SU-DHL-6 (cell line): ENCODE measurements around the gene SOBP.
A peak's percentile ranks its signal among the peaks of the same experiment; 100 is the strongest.

ENCODE experiments used
- H2AFZ ChIP-seq: fragments of 200-600 bp; sonication (generic); 2 replicates; pipeline ENCODE4 v1.6.1; 2014; ENCODE audit warnings: low read depth, mild to moderate bottlenecking, moderate library complexity, mixed read lengths, antibody characterized with exemption, low read length; ENCODE audit not compliant: severe bottlenecking
- H3F3A ChIP-seq: fragments of 200-600 bp; shearing (Covaris generic); 2 replicates; pipeline ENCODE4 v1.6.0; 2016; ENCODE audit warnings: antibody characterized with exemption, mild to moderate bottlenecking; ENCODE audit not compliant: insufficient read depth
- H3K27ac ChIP-seq: fragments of 200-600 bp; sonication (generic); 2 replicates; pipeline ENCODE4 v1.5.1; 2016; ENCODE audit warnings: low read depth, mild to moderate bottlenecking, low read length, moderate library complexity, mixed read lengths
- H3K27me3 ChIP-seq: fragments of 200-600 bp; sonication (generic), shearing (Covaris generic); 2 replicates; pipeline ENCODE4 v1.6.0; 2014; ENCODE audit warnings: mild to moderate bottlenecking, low read length
- H3K36me3 ChIP-seq: fragments of 200-600 bp; sonication (generic); 2 replicates; pipeline ENCODE4 v1.6.1; 2014; ENCODE audit warnings: mild to moderate bottlenecking, low read length, mixed read lengths
- H3K4me2 ChIP-seq: fragments of 300-600, 200-600 bp; shearing (Covaris generic), sonication (generic); 2 replicates; pipeline ENCODE4 v1.6.0; 2014; ENCODE audit warnings: low read length, low read depth, mild to moderate bottlenecking; ENCODE audit not compliant: poor library complexity, severe bottlenecking
- H3K4me3 ChIP-seq: fragments of 200-600 bp; sonication (generic); 2 replicates; pipeline ENCODE4 v1.5.1; 2014; ENCODE audit warnings: antibody characterized with exemption, low read length, mild to moderate bottlenecking, mixed read lengths; ENCODE audit not compliant: insufficient read depth, poor library complexity, severe bottlenecking
- H3K79me2 ChIP-seq: fragments of 200-600 bp; sonication (generic); 2 replicates; pipeline ENCODE4 v1.6.1; 2014; ENCODE audit warnings: mild to moderate bottlenecking, low read length, moderate library complexity; ENCODE audit not compliant: insufficient read depth
- H3K9ac ChIP-seq: fragments of 200-600 bp; sonication (generic); 2 replicates; pipeline ENCODE4 v1.7.0; 2014; ENCODE audit warnings: mild to moderate bottlenecking, low read length
- H3K9me2 ChIP-seq: fragments of 200-600 bp; sonication (generic); replicated peaks from 2 replicates; pipeline ENCODE4 v1.6.1; 2014; ENCODE audit warnings: low read length; ENCODE audit not compliant: insufficient read depth
- H3K9me3 ChIP-seq: fragments of 200-600 bp; sonication (generic); 2 replicates; pipeline ENCODE4 v1.6.1; 2014; ENCODE audit warnings: low read length, mixed read lengths; ENCODE audit not compliant: insufficient read depth
- H4K20me1 ChIP-seq: fragments of 200-600 bp; sonication (generic); 2 replicates; pipeline ENCODE4 v1.6.1; 2014; ENCODE audit warnings: low read depth, mild to moderate bottlenecking, antibody characterized with exemption, low read length, moderate library complexity, mixed read lengths
- EZH2phosphoT487 ChIP-seq: fragments of 200-600 bp; sonication (generic), shearing (Covaris generic); conservative IDR thresholded peaks from 2 replicates; pipeline ENCODE4 v1.6.1; 2018; ENCODE audit warnings: mild to moderate bottlenecking, antibody characterized with exemption, low read length, moderate library complexity, mixed read lengths
- TF ChIP-seq, protein P1 (sequence below): fragments of 200-600 bp; sonication (generic); IDR thresholded peaks from one replicate; pipeline ENCODE4 v1.5.1; 2017; ENCODE audit warnings: antibody characterized with exemption, mild to moderate bottlenecking, low read length, moderate library complexity; ENCODE audit not compliant: insufficient read depth, poor library complexity, severe bottlenecking

The SOBP gene

DNA sequence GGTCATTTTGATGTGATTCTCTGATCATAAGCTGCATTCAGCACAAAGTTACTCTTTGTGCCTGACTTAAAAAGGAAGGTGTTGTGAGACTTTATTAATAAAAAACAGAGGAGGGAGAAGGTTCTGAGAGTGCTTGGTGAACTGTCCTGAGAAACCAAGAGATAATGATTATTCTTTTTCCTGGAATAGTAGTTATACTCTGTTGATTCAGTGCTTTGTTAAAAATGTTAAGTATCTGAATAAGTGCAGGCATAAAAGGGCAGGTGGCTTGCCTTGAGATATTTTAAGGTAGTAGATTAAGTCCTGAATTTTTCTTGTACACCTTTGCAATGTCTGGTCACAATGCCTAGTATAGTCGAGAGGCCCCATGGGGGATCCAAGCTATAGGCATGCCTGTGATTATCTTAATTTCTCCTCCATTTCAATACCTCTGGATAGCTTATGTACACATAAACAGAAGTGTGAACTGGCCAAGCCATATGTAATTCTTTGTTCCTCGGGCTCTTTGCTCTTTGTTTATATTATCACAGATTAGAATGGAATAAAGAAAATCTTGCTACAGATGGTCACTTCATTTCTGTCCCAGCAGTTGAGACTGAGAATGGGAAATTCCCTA lies 50.0 kb downstream of the SOBP start:
- H3K9me3 ChIP-seq, result no peaks in the 10 kb centered on the region
- no peak overlapping the region for H2AFZ ChIP-seq
- H4K20me1 ChIP-seq, result no peaks in the 10 kb centered on the region
- H3F3A ChIP-seq, result peaks cover 18% of the 10 kb centered on the region
- H3K4me3 ChIP-seq, result no peak overlapping the region
- H3K27me3 ChIP-seq, result no peaks in the 10 kb centered on the region
- H3K79me2 ChIP-seq, result peaks cover 22% of the 10 kb centered on the region; the same call in 1 of the 2 replicates
- no peaks in the 10 kb centered on the region for H3K9me2 ChIP-seq
- no peak overlapping the region for H3K9ac ChIP-seq
- peak overlapping the region; percentile 5; the same call in 1 of the 2 replicates for H3K27ac ChIP-seq
- H3K4me2 ChIP-seq, result no peak overlapping the region
- TF ChIP-seq EZH2phosphoT487, result no peak
- TF ChIP-seq, protein P1, sequence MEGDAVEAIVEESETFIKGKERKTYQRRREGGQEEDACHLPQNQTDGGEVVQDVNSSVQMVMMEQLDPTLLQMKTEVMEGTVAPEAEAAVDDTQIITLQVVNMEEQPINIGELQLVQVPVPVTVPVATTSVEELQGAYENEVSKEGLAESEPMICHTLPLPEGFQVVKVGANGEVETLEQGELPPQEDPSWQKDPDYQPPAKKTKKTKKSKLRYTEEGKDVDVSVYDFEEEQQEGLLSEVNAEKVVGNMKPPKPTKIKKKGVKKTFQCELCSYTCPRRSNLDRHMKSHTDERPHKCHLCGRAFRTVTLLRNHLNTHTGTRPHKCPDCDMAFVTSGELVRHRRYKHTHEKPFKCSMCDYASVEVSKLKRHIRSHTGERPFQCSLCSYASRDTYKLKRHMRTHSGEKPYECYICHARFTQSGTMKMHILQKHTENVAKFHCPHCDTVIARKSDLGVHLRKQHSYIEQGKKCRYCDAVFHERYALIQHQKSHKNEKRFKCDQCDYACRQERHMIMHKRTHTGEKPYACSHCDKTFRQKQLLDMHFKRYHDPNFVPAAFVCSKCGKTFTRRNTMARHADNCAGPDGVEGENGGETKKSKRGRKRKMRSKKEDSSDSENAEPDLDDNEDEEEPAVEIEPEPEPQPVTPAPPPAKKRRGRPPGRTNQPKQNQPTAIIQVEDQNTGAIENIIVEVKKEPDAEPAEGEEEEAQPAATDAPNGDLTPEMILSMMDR, result no peak
- H3K36me3 ChIP-seq, result peaks cover 4% of the 10 kb centered on the region; the same call in 1 of the 2 replicates

DNA sequence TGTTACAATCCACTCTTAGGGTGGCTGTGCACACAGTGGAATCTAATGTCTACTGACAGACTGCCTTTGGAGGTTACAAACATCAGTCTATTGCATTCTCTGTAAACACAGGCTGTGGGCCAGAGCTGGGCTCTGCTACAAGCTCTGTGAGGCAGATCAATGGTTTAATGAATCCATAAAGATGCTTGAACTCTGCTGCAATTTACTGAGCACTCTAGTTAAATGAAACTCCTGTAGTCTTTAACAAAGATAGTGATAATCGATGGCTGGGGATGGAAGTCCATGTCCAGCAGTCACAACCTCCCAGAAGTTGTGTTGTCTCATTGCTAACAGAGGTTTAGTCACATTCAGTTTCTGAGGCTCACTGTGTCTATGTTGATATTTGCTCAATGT lies 50.5 kb downstream of the SOBP start:
- H3K9ac ChIP-seq, result no peak overlapping the region
- peaks cover 15% of the 10 kb centered on the region for H3F3A ChIP-seq
- TF ChIP-seq, protein P1, result no peak
- no peak for TF ChIP-seq EZH2phosphoT487
- no peaks in the 10 kb centered on the region for H3K27me3 ChIP-seq
- H3K79me2 ChIP-seq, result peaks cover 22% of the 10 kb centered on the region; the same call in 1 of the 2 replicates
- no peak overlapping the region for H2AFZ ChIP-seq
- no peaks in the 10 kb centered on the region for H3K9me2 ChIP-seq
- H3K4me3 ChIP-seq, result no peak overlapping the region
- no peaks in the 10 kb centered on the region for H3K9me3 ChIP-seq
- H4K20me1 ChIP-seq, result no peaks in the 10 kb centered on the region
- H3K36me3 ChIP-seq, result peaks cover 4% of the 10 kb centered on the region; the same call in 1 of the 2 replicates
- H3K27ac ChIP-seq, result no peak overlapping the region
- no peak overlapping the region for H3K4me2 ChIP-seq

DNA sequence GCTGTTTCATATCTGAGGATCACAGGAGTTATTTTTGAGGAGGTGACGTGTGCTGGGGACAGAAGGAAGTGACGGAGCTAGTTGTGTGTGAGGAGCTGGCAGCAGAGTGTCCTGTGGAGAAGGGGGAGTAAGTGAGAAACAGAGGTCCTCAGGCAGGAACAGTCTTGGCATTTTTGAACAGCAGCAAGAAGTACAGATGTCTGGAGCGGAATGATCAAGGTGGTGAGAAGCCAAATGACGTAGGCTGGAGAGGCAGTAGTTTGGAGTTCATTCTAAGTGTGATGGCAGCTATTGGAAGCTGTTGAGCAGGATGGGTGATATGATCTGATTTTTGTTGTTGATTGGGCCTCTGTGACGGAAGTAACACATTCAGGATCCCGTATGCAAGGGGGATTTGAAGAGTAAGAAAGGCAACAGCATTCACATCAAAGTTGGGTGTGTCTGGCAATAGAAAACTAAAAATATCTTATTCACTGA lies 52.3 kb downstream of the SOBP start:
- Histone ChIP-seq H3K4me3 (no peak overlapping the region), H3K36me3 (no peaks in the 10 kb centered on the region), H3K79me2 (peaks cover 19% of the 10 kb centered on the region; the same call in 1 of the 2 replicates), H3K9me2 (no peaks in the 10 kb centered on the region), H3K4me2 (no peak overlapping the region), H2AFZ (no peak overlapping the region), H3K27ac (no peak overlapping the region), H3K9me3 (no peaks in the 10 kb centered on the region), H3F3A (0 out of 2 replicates have a peak, but pooled peaks cover 3% of the 10 kb centered on the region), H3K9ac (no peak overlapping the region), H4K20me1 (no peaks in the 10 kb centered on the region), H3K27me3 (no peaks in the 10 kb centered on the region)
- no peak for TF ChIP-seq EZH2phosphoT487
- TF ChIP-seq, protein P1, result no peak
